Measurements from ENCODE around the gene ST13.
"Not testable (repeated sequence)": the region's sequence is repeated elsewhere in the genome, so short reads cannot be mapped to it uniquely, and the experiment has no call there.

Gene ST13

DNA sequence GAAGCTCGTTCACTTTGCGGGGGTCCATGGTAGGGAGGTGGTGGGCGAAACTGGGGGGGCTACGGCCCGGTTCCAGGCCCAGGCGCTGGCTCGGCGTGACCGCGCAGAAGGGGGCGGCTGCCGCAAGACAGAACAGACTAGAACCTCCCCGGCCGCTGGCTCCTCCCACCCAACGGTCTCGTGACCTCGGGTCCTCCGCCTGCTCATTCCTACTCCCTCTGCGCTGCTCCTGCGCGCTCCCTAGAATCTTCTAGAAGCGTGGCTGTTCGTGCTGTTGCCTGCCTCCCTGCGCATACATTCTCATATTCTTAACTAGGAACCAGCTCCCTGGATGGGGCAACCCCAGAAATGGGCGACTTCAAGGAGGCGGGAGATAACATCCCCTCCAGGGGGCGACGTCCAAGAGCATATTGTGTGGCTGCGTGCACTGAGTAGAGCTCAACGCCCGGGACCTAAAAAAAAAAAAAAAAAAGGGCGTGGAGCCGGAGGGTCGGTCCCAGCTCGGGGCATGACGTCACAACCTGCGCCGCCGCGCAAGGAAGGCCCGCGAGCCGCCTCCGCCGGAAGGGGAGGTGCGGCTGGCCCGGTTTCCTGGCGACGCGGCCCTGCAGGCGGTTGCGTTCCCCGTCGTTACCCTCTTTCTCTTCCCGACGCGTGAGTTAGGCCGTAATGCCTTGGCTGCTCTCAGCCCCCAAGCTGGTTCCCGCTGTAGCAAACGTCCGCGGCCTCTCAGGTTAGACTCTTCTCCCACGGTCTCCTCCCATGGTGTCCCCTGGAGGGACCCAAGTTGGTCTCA, at the start of gene ST13, which contains the start of gene XPNPEP3:
Gene ST13 (minus strand): TSS at position 127 of the 796 bp plus-strand sequence. CDS start 99 bp downstream, at position 28.
Gene XPNPEP3 (plus strand): TSS at position 636 of the 796 bp plus-strand sequence. CDS start 34 bp downstream, at position 670.
- DNase-seq, result peak; percentile 94 to 96

DNA sequence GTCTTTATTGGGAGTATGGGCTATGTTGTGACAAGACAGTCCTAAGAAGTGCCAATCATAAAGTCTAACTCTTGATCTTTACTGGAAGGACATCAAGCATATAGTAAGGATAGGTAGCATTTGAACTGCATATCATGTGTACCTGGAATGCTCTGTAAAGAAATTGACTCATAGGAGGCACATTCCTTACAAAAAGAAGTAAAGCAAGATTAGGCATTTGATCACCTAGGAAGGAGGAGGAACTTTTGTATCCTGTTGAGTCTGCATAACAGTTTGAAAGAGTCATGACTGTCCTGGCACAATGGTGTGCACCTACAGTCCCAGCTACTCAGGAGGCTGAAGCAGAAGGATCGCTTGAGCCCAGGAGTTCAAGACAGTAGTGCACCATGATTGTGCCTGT, 47.7 kb upstream of the ST13 start:
- no peak for DNase-seq

GRCh38 chr22:40898850-40899357, 42.5 kb upstream of the ST13 start:
- peak; percentile 69 to 84 for DNase-seq

DNA sequence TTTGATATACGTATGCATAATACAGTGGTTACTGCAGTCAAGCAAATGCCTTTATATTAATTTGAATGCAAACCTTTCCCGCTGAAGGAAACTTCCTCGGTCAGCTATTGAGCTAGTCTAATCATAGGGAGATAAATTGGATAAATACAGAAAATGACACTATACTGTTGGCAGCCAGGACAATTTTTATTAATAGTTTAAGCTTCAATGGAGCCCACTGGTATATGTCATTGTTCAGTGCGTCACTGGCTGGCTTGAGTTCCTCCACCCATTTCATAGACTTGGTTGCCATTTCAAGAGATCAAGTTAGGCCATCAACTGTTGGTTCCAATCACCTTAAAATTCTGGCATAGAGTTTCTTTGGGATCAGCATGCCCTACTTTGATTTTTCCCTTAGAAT, 38.0 kb upstream of the ST13 start:
- DNase-seq, result no peak

GRCh38 chr22:40890881-40891280, 34.4 kb upstream of the ST13 start:
- no peak for DNase-seq

GRCh38 chr22:40889116-40889515, 32.7 kb upstream of the ST13 start:
- no peak for DNase-seq

GRCh38 chr22:40878922-40879321, 22.5 kb upstream of the ST13 start:
- no peak for DNase-seq

GRCh38 chr22:40877488-40877887, 21.0 kb upstream of the ST13 start:
- no peak for DNase-seq

- DNase-seq, result no peak
Measured at GRCh38 chr22:40876907-40877306, 20.5 kb upstream of the ST13 start.

DNA sequence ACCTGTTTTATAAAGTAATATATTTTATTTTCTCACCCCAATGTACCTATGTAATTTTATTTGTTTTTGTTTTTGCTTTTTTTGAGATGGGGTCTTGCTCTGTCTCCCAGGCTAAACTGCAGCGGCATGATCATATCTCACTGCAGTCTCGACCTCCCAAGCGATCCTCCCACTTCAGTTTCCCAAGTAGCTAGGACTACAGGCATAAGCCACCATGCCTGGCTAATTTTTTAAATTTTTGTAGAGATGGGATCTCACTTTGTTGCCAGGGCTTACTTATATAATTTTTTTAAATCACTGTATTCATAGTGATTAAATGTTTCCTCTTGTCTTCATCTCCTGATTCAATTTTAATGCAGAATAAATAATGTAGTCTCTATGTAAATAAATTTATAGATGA, 18.7 kb upstream of the ST13 start:
- DNase-seq, result no peak

GRCh38 chr22:40874016-40874415, 17.6 kb upstream of the ST13 start:
- no peak for DNase-seq

- DNase-seq, result not testable (repeated sequence)
Measured at GRCh38 chr22:40868379-40868778, 11.9 kb upstream of the ST13 start.

DNA sequence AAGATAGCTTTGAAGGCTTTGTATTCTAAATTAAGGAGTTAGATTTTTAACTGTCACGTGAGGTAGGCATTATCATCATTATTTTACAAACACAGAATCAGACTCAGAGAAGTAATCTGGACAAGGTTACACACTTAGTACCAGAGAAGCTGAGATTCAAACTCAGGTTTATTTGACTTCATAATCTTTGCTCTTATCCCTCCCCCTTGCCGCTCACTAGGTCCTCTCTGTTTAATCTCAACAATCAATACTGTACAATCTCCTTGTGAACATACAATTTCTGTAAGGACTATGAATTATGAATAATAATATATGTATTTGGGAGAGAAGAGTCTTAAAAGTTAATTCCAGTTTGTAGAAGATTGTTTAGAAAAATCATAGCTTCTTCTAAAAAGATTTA, 10.7 kb upstream of the ST13 start:
- no peak for DNase-seq

DNA sequence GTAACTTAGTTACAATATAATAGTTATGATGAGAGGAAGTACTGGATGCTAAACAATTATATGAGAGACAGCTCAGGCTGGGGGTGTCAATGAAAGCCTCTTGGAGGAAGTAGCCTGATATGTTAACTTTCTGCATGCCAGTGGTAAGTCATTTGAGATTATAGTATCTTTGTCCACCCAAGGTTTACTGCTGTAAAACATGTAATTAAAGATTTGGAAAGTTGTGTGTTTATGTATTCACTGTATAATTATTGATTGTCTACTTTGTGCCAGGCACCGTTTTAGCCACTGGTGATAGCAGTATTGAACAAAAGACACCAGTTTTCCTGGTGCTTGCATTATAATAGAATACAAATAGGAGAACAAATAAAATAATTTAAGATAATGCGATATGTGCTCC, 6.1 kb upstream of the ST13 start:
- DNase-seq, result peak in 1 of 2 experiments; percentile 10

- DNase-seq, result no peak
Measured at GRCh38 chr22:40862013-40862412, 5.6 kb upstream of the ST13 start, which contains the start of gene DNAJB7. Gene DNAJB7 (minus strand): TSS chr22:40862113. CDS start chr22:40861994, 119 bp downstream.

- no peak for DNase-seq
Measured at GRCh38 chr22:40857309-40857855, 943 bp upstream of the ST13 start.

GRCh38 chr22:40855979-40856512, 393 bp downstream of the ST13 start:
- peak in 1 of 2 experiments; percentile 38 for DNase-seq

- DNase-seq, result no peak
Measured at GRCh38 chr22:40855071-40855978, 1.1 kb downstream of the ST13 start.

GRCh38 chr22:40853961-40854360, 2.5 kb downstream of the ST13 start:
- DNase-seq, result no peak

- no peak for DNase-seq
Measured at GRCh38 chr22:40853333-40853732, 3.1 kb downstream of the ST13 start.

DNA sequence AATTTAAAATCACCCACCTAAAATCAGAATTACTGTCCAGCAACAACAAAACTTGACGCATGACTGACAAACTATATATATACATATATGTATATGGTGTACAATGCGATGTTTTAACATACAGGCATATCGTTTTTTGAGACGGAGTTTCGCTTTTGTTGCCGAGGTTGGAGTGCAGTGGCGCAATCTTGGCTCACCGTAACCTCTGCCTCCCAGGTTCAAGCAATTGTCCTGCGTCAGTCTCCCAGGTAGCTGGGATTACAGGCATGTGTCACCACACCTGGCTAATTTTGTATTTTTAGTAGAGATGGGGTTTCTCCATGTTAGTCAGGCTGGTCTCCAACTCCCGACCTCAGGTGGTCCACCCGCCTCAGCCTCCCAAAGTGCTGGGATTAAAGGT, 10.6 kb downstream of the ST13 start:
- not testable (repeated sequence) for DNase-seq

DNA sequence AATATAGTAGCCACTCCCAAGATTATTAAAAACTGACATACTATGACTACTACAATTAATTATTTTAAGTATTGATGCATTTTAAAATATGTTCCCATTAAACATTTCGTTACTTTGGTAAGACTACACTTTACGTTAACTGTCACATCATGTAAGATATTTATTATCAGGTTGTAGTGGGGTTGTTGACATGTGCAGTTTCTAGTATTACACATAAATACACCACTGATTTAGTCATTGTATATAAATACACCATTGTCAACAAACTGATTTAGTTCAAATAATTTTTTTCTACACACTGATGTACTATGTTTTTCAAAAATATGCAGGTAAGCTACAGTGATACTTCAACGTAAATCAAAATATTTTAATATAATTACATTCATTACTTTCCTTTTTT, 11.5 kb downstream of the ST13 start:
- DNase-seq, result no peak

- no peak for DNase-seq
Measured at GRCh38 chr22:40838486-40838885, 18.0 kb downstream of the ST13 start.

All from Kasumi-1 (cell line).